GM21367 (cell line): Measurements from ENCODE around the gene CHAD.
"Not testable (repeated sequence)": the region's sequence is repeated elsewhere in the genome, so short reads cannot be mapped to it uniquely, and the experiment has no call there.

Experiments
- ATAC-seq: cut with Tn5 transposase; IDR thresholded peaks from one replicate; pipeline ENCODE4 v1.9.1; 2021; ENCODE audit not compliant: unreplicated experiment

Gene CHAD

GRCh38 chr17:50475362-50475761 lies 6.7 kb upstream of the CHAD start:
- no peak for ATAC-seq

GRCh38 chr17:50474523-50474922 lies 5.8 kb upstream of the CHAD start:
- no peak for ATAC-seq

- ATAC-seq, result no peak
Observed at GRCh38 chr17:50473901-50474300, 5.2 kb upstream of the CHAD start.

GRCh38 chr17:50472761-50473161 lies 4.1 kb upstream of the CHAD start:
- not testable (repeated sequence) for ATAC-seq

- no peak for ATAC-seq
Observed at GRCh38 chr17:50472286-50472685, 3.6 kb upstream of the CHAD start.

- ATAC-seq, result no peak
Observed at GRCh38 chr17:50471009-50471905, 2.6 kb upstream of the CHAD start.

GRCh38 chr17:50470426-50470825 lies 1.7 kb upstream of the CHAD start:
- no peak for ATAC-seq

GRCh38 chr17:50469671-50470305 lies 1.1 kb upstream of the CHAD start:
- no peak for ATAC-seq

GRCh38 chr17:50469208-50469605 lies 527 bp upstream of the CHAD start:
- ATAC-seq, result no peak

- ATAC-seq, result no peak
Observed at GRCh38 chr17:50467855-50468303, 801 bp downstream of the CHAD start.

GRCh38 chr17:50467114-50467854 lies 1.4 kb downstream of the CHAD start:
- ATAC-seq, result no peak

GRCh38 chr17:50466371-50467113 lies 2.1 kb downstream of the CHAD start:
- ATAC-seq, result no peak

GRCh38 chr17:50465635-50466034 lies 3.0 kb downstream of the CHAD start:
- ATAC-seq, result no peak

GRCh38 chr17:50465171-50465570 lies 3.5 kb downstream of the CHAD start:
- ATAC-seq, result no peak

- no peak for ATAC-seq
Observed at GRCh38 chr17:50464736-50465135, 3.9 kb downstream of the CHAD start.

- ATAC-seq, result no peak
Observed at GRCh38 chr17:50464121-50464520, 4.6 kb downstream of the CHAD start.

- ATAC-seq, result no peak
Observed at GRCh38 chr17:50462446-50462845, 6.2 kb downstream of the CHAD start.

- ATAC-seq, result no peak
Observed at GRCh38 chr17:50461550-50462132, 7.0 kb downstream of the CHAD start.

GRCh38 chr17:50460831-50461526 lies 7.7 kb downstream of the CHAD start:
- no peak for ATAC-seq

GRCh38 chr17:50459756-50460155 lies 8.9 kb downstream of the CHAD start:
- no peak for ATAC-seq
